Gastrocnemius medialis (tissue), 4 donors: ENCODE data around the gene POLN. TPM values are rescaled to one million over a fixed set of nuclear protein-coding genes. Genes with fewer than 3 reads are reported as not detected.

Experiments used
- ATAC-seq, 2 donors: fragments of 150-250 bp; one replicate each; pipeline ENCODE4 v1.9.1; 2016
- DNase-seq, 2 donors: peaks; one replicate each; pipeline ENCODE4 v3.0.0-alpha.2; 2019
- H3K27ac ChIP-seq, 4 donors: fragments of 200-600 bp; sonication (generic); 1 replicate in 1 of 4; 2 replicates in 3 of 4; pipeline ENCODE4 v1.5.1; 2016 to 2018; ENCODE audit warnings: mild to moderate bottlenecking in 2 of 4, moderate library complexity in 1 of 4
- H3K27me3 ChIP-seq, 3 donors: fragments of 200-600 bp; sonication (generic) in 2 of 3; 1 replicate in 1 of 3; 2 replicates in 2 of 3; pipeline versions ENCODE4 v1.5.1 to v1.6.0; 2016 to 2019; ENCODE audit warnings: mild to moderate bottlenecking in 1 of 3, moderate library complexity in 1 of 3
- H3K36me3 ChIP-seq, 2 donors: fragments of 200-600 bp; sonication (generic) in 1 of 2; one replicate each; pipeline ENCODE4 v1.5.1; 2017 to 2018
- H3K4me1 ChIP-seq, 2 donors: fragments of 200-600 bp; sonication (generic) in 1 of 2; one replicate each; pipeline ENCODE4 v1.5.1; 2016 to 2017; ENCODE audit warnings: mild to moderate bottlenecking in 2 of 2
- H3K4me3 ChIP-seq, 4 donors: fragments of 200-600 bp; sonication (generic) in 3 of 4; 1 replicate in 1 of 4; 2 replicates in 3 of 4; pipeline ENCODE4 v1.5.1; 2016 to 2019; ENCODE audit warnings: mild to moderate bottlenecking in 2 of 4
- H3K9me3 ChIP-seq, 3 donors: fragments of 200-600 bp; sonication (generic) in 2 of 3; 1 replicate in 1 of 3; 2 replicates in 2 of 3; pipeline ENCODE4 v1.5.1; 2016 to 2019
- CTCF ChIP-seq, 5 experiments: fragments of 450-650 bp in 3 of 5; fragments of 200-600 bp in 2 of 5; sonication (generic) in 2 of 5; IDR thresholded peaks in 4 of 5; conservative IDR thresholded peaks in 1 of 5; 1 replicate in 4 of 5; 2 replicates in 1 of 5; pipeline ENCODE4 v1.5.1; 2016 to 2019; ENCODE audit warnings: antibody characterized with exemption in 5 of 5, mild to moderate bottlenecking in 3 of 5, moderate library complexity in 3 of 5
- POLR2A ChIP-seq, 2 donors: fragments of 450-650 bp; IDR thresholded peaks; one replicate each; pipeline ENCODE4 v1.6.1; 2017; ENCODE audit warnings: antibody characterized with exemption in 2 of 2, mild to moderate bottlenecking in 2 of 2, moderate library complexity in 2 of 2
- in situ Hi-C, 4 donors: fragments of 200-750 bp; cut with MboI; loops; one replicate each; pipeline versions ENCODE4 v1.15.0 to v1.8.0; 2017; ENCODE audit warnings: low sequenced_read_pairs in 4 of 4
- intact Hi-C: fragments of 100-400 bp; cut with DNase I; formaldehyde crosslinking; loops from one replicate; pipeline ENCODE4 v1.15.1; 2023; ENCODE audit warnings: low total_unique reads
- total RNA-seq, 4 donors: library from RNA; depleted of rRNA; stranded (reverse); fragments of >200 nt; gene quantifications; one replicate each; pipeline versions ENCODE4 v1.1.0 to v1.2.3, GENCODE V29; 2016

The POLN gene
- total RNA-seq, 4 donors from 2014 or later, result 0.71 to 2.0 (median 0.86) TPM; not detected in 1

GRCh38 chr4:2272828-2273120 lies 30.9 kb upstream of the POLN start:
- in situ Hi-C loops (no loop called here), intact Hi-C loops (no loop called here)
- TF ChIP-seq CTCF (IDR thresholded peaks at IDR 0.05 in 4 of 5, conservative IDR thresholded peaks at IDR 0.05 in 1 of 5) (no peak), POLR2A (IDR thresholded peaks at IDR 0.05) (no peak)
- Histone ChIP-seq H3K4me1 (peaks cover 29% of the 10 kb centered on the region in 2 donors), H3K27ac (no peak overlapping the region), H3K27me3 (no peaks in the 10 kb centered on the region), H3K4me3 (no peak overlapping the region), H3K9me3 (no peaks in the 10 kb centered on the region), H3K36me3 (no peaks in the 10 kb centered on the region)
- no peak for ATAC-seq
- no peak for DNase-seq

- Histone ChIP-seq H3K36me3 (no peaks in the 10 kb centered on the region), H3K4me3 (no peak overlapping the region), H3K4me1 (peaks cover 29 to 32% of the 10 kb centered on the region in 2 donors), H3K27ac (peak overlapping the region in 3 of 4 donors; percentile 28 to 82 (median 35)), H3K27me3 (no peaks in the 10 kb centered on the region), H3K9me3 (no peaks in the 10 kb centered on the region)
- no peak for TF ChIP-seq CTCF (IDR thresholded peaks at IDR 0.05 in 4 of 5, conservative IDR thresholded peaks at IDR 0.05 in 1 of 5)
- no peak for TF ChIP-seq POLR2A (IDR thresholded peaks at IDR 0.05)
- ATAC-seq (peak; percentile 14 to 44), DNase-seq (no peak)
- intact Hi-C loops, result no loop called here
- in situ Hi-C loops, result no loop called here
Observed at GRCh38 chr4:2272026-2272827, 30.3 kb upstream of the POLN start.

- H3K4me1 ChIP-seq, result peaks cover 32 to 38% of the 10 kb centered on the region in 2 donors
- peak overlapping the region in 3 of 4 donors; percentile 28 to 82 (median 35) for H3K27ac ChIP-seq
- ATAC-seq (no peak), DNase-seq (no peak)
- H3K27me3 ChIP-seq, result no peaks in the 10 kb centered on the region
- TF ChIP-seq CTCF (IDR thresholded peaks at IDR 0.05 in 4 of 5, conservative IDR thresholded peaks at IDR 0.05 in 1 of 5), result no peak
- no peak for TF ChIP-seq POLR2A (IDR thresholded peaks at IDR 0.05)
- no peak overlapping the region for H3K4me3 ChIP-seq
- intact Hi-C loops (no loop called here), in situ Hi-C loops (no loop called here)
- H3K9me3 ChIP-seq, result no peaks in the 10 kb centered on the region
- no peaks in the 10 kb centered on the region for H3K36me3 ChIP-seq
Observed at GRCh38 chr4:2271279-2272025, 29.5 kb upstream of the POLN start.

- no peaks in the 10 kb centered on the region for H3K27me3 ChIP-seq
- H3K36me3 ChIP-seq, result no peaks in the 10 kb centered on the region
- in situ Hi-C loops, result no loop called here
- no peaks in the 10 kb centered on the region for H3K9me3 ChIP-seq
- intact Hi-C loops, result no loop called here
- peak overlapping the region in 3 of 4 donors; percentile 80 to 86 (median 82) for H3K27ac ChIP-seq
- ATAC-seq, result no peak
- no peak for TF ChIP-seq CTCF (IDR thresholded peaks at IDR 0.05 in 4 of 5, conservative IDR thresholded peaks at IDR 0.05 in 1 of 5)
- TF ChIP-seq POLR2A (IDR thresholded peaks at IDR 0.05), result no peak
- no peak overlapping the region for H3K4me3 ChIP-seq
- peaks cover 41 to 47% of the 10 kb centered on the region in 2 donors for H3K4me1 ChIP-seq
- no peak for DNase-seq
Observed at GRCh38 chr4:2270341-2271165, 28.6 kb upstream of the POLN start.
